SK-N-SH (cell line): ENCODE results near the gene RBBP9.
"Not testable (repeated sequence)": the region's sequence is repeated elsewhere in the genome, so short reads cannot be mapped to it uniquely, and the experiment has no call there.

ENCODE experiments used
- CTCF ChIP-seq: fragments of 200-600 bp; sonication (generic); IDR thresholded peaks from 2 replicates; pipeline ENCODE4 v1.6.1; 2017; ENCODE audit warnings: antibody characterized with exemption, mild to moderate bottlenecking, moderate library complexity
- EP300 ChIP-seq, 2 experiments: IDR thresholded peaks; 2 replicates each; pipeline versions ENCODE4 v1.4.0 to v1.6.1; 2012; ENCODE audit warnings: borderline replicate concordance in 1 of 2, low read depth in 1 of 2, low read length in 1 of 2
- FOXM1 ChIP-seq: IDR thresholded peaks from 2 replicates; pipeline ENCODE4 v1.4.0; 2012; ENCODE audit warnings: low read depth, mild to moderate bottlenecking

GRCh38 chr20:18522066-18522465 lies 25.0 kb upstream of the RBBP9 start:
- not testable (repeated sequence) for TF ChIP-seq FOXM1; CTCF; EP300 (IDR thresholded peaks at IDR 0.05; ENCODE audit: borderline replicate concordance in 1 of 2, low read depth in 1 of 2, low read length in 1 of 2)
